Fibroblast of skin of left quadriceps (primary cell): ENCODE measurements around the gene FGF14.
A peak's percentile ranks its signal among the peaks of the same experiment; 100 is the strongest.

Experiments
- DNase-seq, 2 experiments: peaks; one replicate each; pipeline ENCODE4 v3.0.0-alpha.2; 2013; ENCODE audit warnings: low read depth in 2 of 2

Gene FGF14

GRCh38 chr13:101728615-101729014 is 673.2 kb downstream of the FGF14 start:
- no peak for DNase-seq

- DNase-seq: no peak
Observed at GRCh38 chr13:101728021-101728420, 673.8 kb downstream of the FGF14 start.

GRCh38 chr13:101727118-101727517 is 674.7 kb downstream of the FGF14 start:
- no peak for DNase-seq

GRCh38 chr13:101726681-101727080 is 675.2 kb downstream of the FGF14 start:
- DNase-seq: no peak

GRCh38 chr13:101718496-101718895 is 683.4 kb downstream of the FGF14 start:
- DNase-seq: no peak

GRCh38 chr13:101717353-101717752 is 684.5 kb downstream of the FGF14 start:
- no peak for DNase-seq

- DNase-seq: no peak
Observed at GRCh38 chr13:101714195-101714594, 687.7 kb downstream of the FGF14 start.

- no peak for DNase-seq
Observed at GRCh38 chr13:101712026-101712348, 689.9 kb downstream of the FGF14 start.

GRCh38 chr13:101711307-101712025 is 690.4 kb downstream of the FGF14 start:
- no peak for DNase-seq

- DNase-seq: no peak
Observed at GRCh38 chr13:101709952-101710351, 691.9 kb downstream of the FGF14 start.

- DNase-seq: no peak
Observed at GRCh38 chr13:101708115-101708514, 693.7 kb downstream of the FGF14 start.

- no peak for DNase-seq
Observed at GRCh38 chr13:101707659-101708058, 694.2 kb downstream of the FGF14 start.

GRCh38 chr13:101706651-101707050 is 695.2 kb downstream of the FGF14 start:
- DNase-seq: peak; percentile 86 to 87

- no peak for DNase-seq
Observed at GRCh38 chr13:101703838-101704237, 698.0 kb downstream of the FGF14 start.

- no peak for DNase-seq
Observed at GRCh38 chr13:101703081-101703480, 698.8 kb downstream of the FGF14 start.

- DNase-seq: no peak
Observed at GRCh38 chr13:101700598-101700997, 701.2 kb downstream of the FGF14 start.

- DNase-seq: peak; percentile 42 to 51
Observed at GRCh38 chr13:101698400-101698799, 703.4 kb downstream of the FGF14 start.

GRCh38 chr13:101697745-101698144 is 704.1 kb downstream of the FGF14 start:
- no peak for DNase-seq

GRCh38 chr13:101695870-101696516 is 705.9 kb downstream of the FGF14 start:
- DNase-seq: peak; percentile 53 to 56

- DNase-seq: no peak
Observed at GRCh38 chr13:101691341-101691860, 710.4 kb downstream of the FGF14 start.

- DNase-seq: no peak
Observed at GRCh38 chr13:101690871-101691270, 711.0 kb downstream of the FGF14 start.

GRCh38 chr13:101686003-101686402 is 715.8 kb downstream of the FGF14 start:
- no peak for DNase-seq

GRCh38 chr13:101681834-101682233 is 720.0 kb downstream of the FGF14 start:
- no peak for DNase-seq
